Effector memory CD4-positive, alpha-beta T cell (primary cell): Measurements from ENCODE around the gene KLHDC8A.
"Not testable (repeated sequence)": the region's sequence is repeated elsewhere in the genome, so short reads cannot be mapped to it uniquely, and the experiment has no call there.

Experiments used
- DNase-seq, 3 donors: peaks; one replicate each; pipeline ENCODE4 v3.0.0-alpha.2; 2020
- H3K27ac ChIP-seq: 2 replicates; pipeline ENCODE4 v1.7.0; 2013; ENCODE audit warnings: mild to moderate bottlenecking, low read length, moderate library complexity; ENCODE audit not compliant: insufficient read depth, poor library complexity, severe bottlenecking
- H3K27me3 ChIP-seq: replicated peaks from 2 replicates; pipeline ENCODE4 v1.7.0; 2013; ENCODE audit warnings: mild to moderate bottlenecking, low read length; ENCODE audit not compliant: insufficient read depth, control insufficient read depth, poor library complexity, severe bottlenecking
- H3K36me3 ChIP-seq: 2 replicates; pipeline ENCODE4 v1.7.0; 2013; ENCODE audit warnings: mild to moderate bottlenecking, low read length, moderate library complexity; ENCODE audit not compliant: control insufficient read depth, insufficient read depth
- H3K4me1 ChIP-seq: 2 replicates; pipeline ENCODE4 v1.7.0; 2013; ENCODE audit warnings: low read length, mild to moderate bottlenecking; ENCODE audit not compliant: control insufficient read depth, insufficient read depth, poor library complexity, severe bottlenecking
- H3K4me3 ChIP-seq: 2 replicates; pipeline ENCODE4 v1.7.0; 2013; ENCODE audit warnings: low read length, low read depth, mild to moderate bottlenecking; ENCODE audit not compliant: insufficient read depth, poor library complexity, severe bottlenecking
- H3K9me3 ChIP-seq: 2 replicates; pipeline ENCODE4 v1.7.0; 2013; ENCODE audit warnings: mild to moderate bottlenecking, low read length, moderate library complexity; ENCODE audit not compliant: control insufficient read depth

The KLHDC8A gene

GRCh38 chr1:205371871-205372660 lies 15.3 kb upstream of the KLHDC8A start:
- Histone ChIP-seq H3K27me3 (no peaks in the 10 kb centered on the region), H3K27ac (no peak overlapping the region), H3K9me3 (no peaks in the 10 kb centered on the region), H3K4me1 (peaks cover 7% of the 10 kb centered on the region), H3K36me3 (no peaks in the 10 kb centered on the region), H3K4me3 (no peak overlapping the region)
- DNase-seq, result no peak

GRCh38 chr1:205370780-205371179 lies 14.1 kb upstream of the KLHDC8A start:
- Histone ChIP-seq H3K27ac (no peak overlapping the region), H3K27me3 (no peaks in the 10 kb centered on the region), H3K9me3 (no peaks in the 10 kb centered on the region), H3K36me3 (no peaks in the 10 kb centered on the region), H3K4me1 (peaks cover 7% of the 10 kb centered on the region), H3K4me3 (no peak overlapping the region)
- DNase-seq, result no peak

GRCh38 chr1:205369701-205370123 lies 13.0 kb upstream of the KLHDC8A start:
- H3K27me3 ChIP-seq, result no peaks in the 10 kb centered on the region
- no peaks in the 10 kb centered on the region for H3K36me3 ChIP-seq
- no peak for DNase-seq
- no peak overlapping the region for H3K27ac ChIP-seq
- H3K4me1 ChIP-seq, result peaks cover 7% of the 10 kb centered on the region
- no peaks in the 10 kb centered on the region for H3K9me3 ChIP-seq
- no peak overlapping the region for H3K4me3 ChIP-seq

- no peaks in the 10 kb centered on the region for H3K36me3 ChIP-seq
- no peak overlapping the region for H3K27ac ChIP-seq
- no peaks in the 10 kb centered on the region for H3K9me3 ChIP-seq
- no peak overlapping the region for H3K4me3 ChIP-seq
- no peaks in the 10 kb centered on the region for H3K4me1 ChIP-seq
- no peaks in the 10 kb centered on the region for H3K27me3 ChIP-seq
- no peak for DNase-seq
Measured at GRCh38 chr1:205368478-205368877, 11.8 kb upstream of the KLHDC8A start.

GRCh38 chr1:205365945-205366463 lies 9.3 kb upstream of the KLHDC8A start:
- no peaks in the 10 kb centered on the region for H3K36me3 ChIP-seq
- no peaks in the 10 kb centered on the region for H3K9me3 ChIP-seq
- DNase-seq, result no peak
- no peak overlapping the region for H3K27ac ChIP-seq
- H3K27me3 ChIP-seq, result no peaks in the 10 kb centered on the region
- H3K4me1 ChIP-seq, result no peaks in the 10 kb centered on the region
- H3K4me3 ChIP-seq, result no peak overlapping the region

GRCh38 chr1:205365086-205365485 lies 8.4 kb upstream of the KLHDC8A start:
- not testable (repeated sequence) for H3K4me1 ChIP-seq, H3K27me3 ChIP-seq, H3K4me3 ChIP-seq, H3K27ac ChIP-seq, DNase-seq, H3K36me3 ChIP-seq, H3K9me3 ChIP-seq

GRCh38 chr1:205360891-205361290 lies 4.2 kb upstream of the KLHDC8A start:
- no peaks in the 10 kb centered on the region for H3K4me1 ChIP-seq

GRCh38 chr1:205359771-205360565 lies 3.2 kb upstream of the KLHDC8A start:
- H3K4me1 ChIP-seq, result no peaks in the 10 kb centered on the region
- no peak overlapping the region for H3K27ac ChIP-seq
- H3K4me3 ChIP-seq, result no peak overlapping the region
- H3K27me3 ChIP-seq, result no peaks in the 10 kb centered on the region
- H3K36me3 ChIP-seq, result no peaks in the 10 kb centered on the region
- DNase-seq, result no peak
- H3K9me3 ChIP-seq, result no peaks in the 10 kb centered on the region

More at GRCh38 chr1:205360891-205361290, 4.2 kb upstream of the KLHDC8A start:
- DNase-seq, result no peak
- Histone ChIP-seq H3K36me3 (no peaks in the 10 kb centered on the region), H3K27me3 (no peaks in the 10 kb centered on the region), H3K4me3 (no peak overlapping the region), H3K27ac (no peak overlapping the region), H3K9me3 (no peaks in the 10 kb centered on the region)

GRCh38 chr1:205358579-205358978 lies 1.9 kb upstream of the KLHDC8A start:
- no peak overlapping the region for H3K27ac ChIP-seq
- H3K4me1 ChIP-seq, result no peaks in the 10 kb centered on the region
- no peaks in the 10 kb centered on the region for H3K27me3 ChIP-seq

GRCh38 chr1:205357567-205357966 lies 845 bp upstream of the KLHDC8A start:
- Histone ChIP-seq H3K4me1 (no peaks in the 10 kb centered on the region), H3K9me3 (no peaks in the 10 kb centered on the region)

More at GRCh38 chr1:205358579-205358978, 1.9 kb upstream of the KLHDC8A start:
- Histone ChIP-seq H3K4me3 (no peak overlapping the region), H3K9me3 (no peaks in the 10 kb centered on the region), H3K36me3 (no peaks in the 10 kb centered on the region)
- DNase-seq, result no peak

More at GRCh38 chr1:205357567-205357966, 845 bp upstream of the KLHDC8A start:
- Histone ChIP-seq H3K36me3 (no peaks in the 10 kb centered on the region), H3K27me3 (no peaks in the 10 kb centered on the region), H3K27ac (no peak overlapping the region), H3K4me3 (no peak overlapping the region)
- DNase-seq, result no peak
